NCI-H748 treated with DMSO at 0.1 percent for 48 hours (cell line): Measurements from ENCODE around the gene HTR6.
"Not testable (repeated sequence)": the region's sequence is repeated elsewhere in the genome, so short reads cannot be mapped to it uniquely, and the experiment has no call there.

Experiments used
- DNase-seq: peaks from one replicate; lab custom pipeline; 2025; lab: John Stamatoyannopoulos, UW

HTR6 gene

GRCh38 chr1:19639228-19639627, 25.4 kb upstream of the HTR6 start:
- not testable (repeated sequence) for DNase-seq

- DNase-seq, result no peak
Observed at GRCh38 chr1:19639999-19640362, 24.7 kb upstream of the HTR6 start.

- DNase-seq, result no peak
Observed at GRCh38 chr1:19640363-19641316, 24.0 kb upstream of the HTR6 start.

GRCh38 chr1:19643121-19643520, 21.6 kb upstream of the HTR6 start:
- no peak for DNase-seq

GRCh38 chr1:19643602-19644394, 20.9 kb upstream of the HTR6 start, which contains the start of gene NBL1:
NBL1 (plus strand) TSS chr1:19644311; CDS start chr1:19655031, 10,720 bp downstream.
- no peak for DNase-seq

- DNase-seq, result no peak
Observed at GRCh38 chr1:19644395-19644680, 20.3 kb upstream of the HTR6 start.

- DNase-seq, result peak; percentile 2
Observed at GRCh38 chr1:19644681-19645410, 19.8 kb upstream of the HTR6 start.

- no peak for DNase-seq
Observed at GRCh38 chr1:19645411-19646251, 19.0 kb upstream of the HTR6 start.

GRCh38 chr1:19646377-19647319, 18.0 kb upstream of the HTR6 start:
- no peak for DNase-seq

- no peak for DNase-seq
Observed at GRCh38 chr1:19647643-19648042, 17.0 kb upstream of the HTR6 start.

- DNase-seq, result no peak
Observed at GRCh38 chr1:19648239-19648638, 16.4 kb upstream of the HTR6 start.

- peak; percentile 4 for DNase-seq
Observed at GRCh38 chr1:19648689-19649088, 16.0 kb upstream of the HTR6 start.

GRCh38 chr1:19650416-19651140, 14.1 kb upstream of the HTR6 start:
- DNase-seq, result no peak

- no peak for DNase-seq
Observed at GRCh38 chr1:19651141-19651737, 13.4 kb upstream of the HTR6 start.

GRCh38 chr1:19654386-19654785, 10.3 kb upstream of the HTR6 start:
- DNase-seq, result no peak

GRCh38 chr1:19654886-19655717, 9.6 kb upstream of the HTR6 start:
- DNase-seq, result no peak

GRCh38 chr1:19655718-19656080, 9.0 kb upstream of the HTR6 start:
- no peak for DNase-seq

- no peak for DNase-seq
Observed at GRCh38 chr1:19656134-19656779, 8.4 kb upstream of the HTR6 start.
